HepG2 (cell line): ENCODE results near the gene TNP1. TPM values are rescaled to one million over a fixed set of nuclear protein-coding genes. Genes with fewer than 3 reads are reported as not detected.
A peak's percentile ranks its signal among the peaks of the same experiment; 100 is the strongest.

Source experiments
- ARNT2 ChIP-seq: sonication (generic); formaldehyde crosslinking; IDR thresholded peaks from 2 replicates; pipeline ENCODE4 v1.8.0; 2022; ENCODE audit warnings: mild to moderate bottlenecking, low read depth, missing genetic modification reagents, moderate library complexity
- CBX5 ChIP-seq: sonication (generic); formaldehyde crosslinking; IDR thresholded peaks from 2 replicates; pipeline ENCODE4 v1.4.0; 2020; ENCODE audit warnings: missing genetic modification reagents, borderline replicate concordance
- GFI1 ChIP-seq: sonication (generic); formaldehyde crosslinking; IDR thresholded peaks from 2 replicates; pipeline ENCODE4 v1.5.0; 2020; ENCODE audit warnings: missing genetic modification reagents, mild to moderate bottlenecking, borderline replicate concordance
- HMG20A ChIP-seq: IDR thresholded peaks from 2 replicates; pipeline ENCODE4 v1.6.1; 2016; ENCODE audit warnings: borderline replicate concordance
- HNRNPH1 ChIP-seq: fragments of 200-400 bp; formaldehyde crosslinking; optimal IDR thresholded peaks from 2 replicates; pipeline ENCODE3; 2017; ENCODE audit warnings: mild to moderate bottlenecking, low read depth, low read length
- KDM6A ChIP-seq: IDR thresholded peaks from 2 replicates; pipeline ENCODE4 v1.6.1; 2016; ENCODE audit warnings: low read depth
- MTA3 ChIP-seq: sonication (generic); formaldehyde crosslinking; IDR thresholded peaks from 2 replicates; pipeline ENCODE4 v1.4.0; 2020; ENCODE audit warnings: missing genetic modification reagents
- NR2C2 ChIP-seq: sonication (generic); formaldehyde crosslinking; IDR thresholded peaks from 2 replicates; pipeline ENCODE4 v1.4.0; 2020; ENCODE audit warnings: missing genetic modification reagents, mild to moderate bottlenecking, moderate library complexity, borderline replicate concordance
- RCOR2 ChIP-seq: IDR thresholded peaks from 2 replicates; pipeline ENCODE4 v1.6.1; 2016; ENCODE audit warnings: missing biosample characterization, missing genetic modification reagents
- SAP130 ChIP-seq: IDR thresholded peaks from 2 replicates; pipeline ENCODE4 v1.6.1; 2016; ENCODE audit warnings: low read depth
- SMAD3 ChIP-seq: sonication (generic); formaldehyde crosslinking; IDR thresholded peaks from 2 replicates; pipeline ENCODE4 v1.4.0; 2020; ENCODE audit warnings: missing genetic modification reagents
- ZNF713 ChIP-seq: sonication (generic); formaldehyde crosslinking; IDR thresholded peaks from 2 replicates; pipeline ENCODE4 v1.4.0; 2020; ENCODE audit warnings: mild to moderate bottlenecking, missing genetic modification reagents
- ZNF766 ChIP-seq: sonication (generic); formaldehyde crosslinking; IDR thresholded peaks from 2 replicates; pipeline ENCODE4 v1.5.0; 2020; ENCODE audit warnings: missing genetic modification reagents, borderline replicate concordance
- polyA plus RNA-seq, 8 experiments: library from polyadenylated mRNA; depleted of rRNA in 3 of 8; stranded (reverse) in 7 of 8; unstranded in 1 of 8; fragments of >200 nt; fragmentation: Illumina TruSeq in 4 of 8; extraction: Trizol in 4 of 8; gene quantifications; 2 replicates each; pipeline versions ENCODE4 v1.2.1 to v1.2.3, GENCODE V29; 2011 to 2016; ENCODE audit warnings: low read depth in 4 of 8, missing spikeins in 1 of 8, mixed read lengths in 1 of 8; ENCODE audit not compliant: insufficient read depth in 1 of 8
- total RNA-seq, 5 experiments: library from RNA; depleted of rRNA; stranded (reverse); fragments of >200 nt; fragmentation: Illumina TruSeq; extraction: Trizol; gene quantifications; 2 replicates each; pipeline ENCODE4 v1.2.3, GENCODE V29; 2016; ENCODE audit warnings: low read depth in 1 of 5
- TF ChIP-seq, protein P1 (sequence below), 2 experiments: sonication (generic) in 1 of 2; formaldehyde crosslinking in 1 of 2; IDR thresholded peaks; 2 replicates each; pipeline versions ENCODE4 v1.5.1 to v1.6.1; 2011 to 2020; ENCODE audit warnings: borderline replicate concordance in 1 of 2, low read depth in 1 of 2, low read length in 1 of 2, mild to moderate bottlenecking in 1 of 2, missing genetic modification reagents in 1 of 2, moderate library complexity in 1 of 2
- TF ChIP-seq, protein P2 (sequence below): sonication (generic); formaldehyde crosslinking; IDR thresholded peaks from 2 replicates; pipeline ENCODE4 v1.5.1; 2020; ENCODE audit warnings: missing genetic modification reagents, mild to moderate bottlenecking, borderline replicate concordance
- TF ChIP-seq, protein P3 (sequence below): IDR thresholded peaks from 2 replicates; pipeline ENCODE4 v1.6.1; 2016
- TF ChIP-seq, protein P4 (sequence below): sonication (generic); formaldehyde crosslinking; IDR thresholded peaks from 2 replicates; pipeline ENCODE4 v1.4.0; 2020; ENCODE audit warnings: missing genetic modification reagents, borderline replicate concordance

The TNP1 gene
- total and polyA plus RNA-seq, 2 of the 13 experiments (the other 11 are each of a cell fraction or from before 2014, with no cell fraction given) = not detected

DNA sequence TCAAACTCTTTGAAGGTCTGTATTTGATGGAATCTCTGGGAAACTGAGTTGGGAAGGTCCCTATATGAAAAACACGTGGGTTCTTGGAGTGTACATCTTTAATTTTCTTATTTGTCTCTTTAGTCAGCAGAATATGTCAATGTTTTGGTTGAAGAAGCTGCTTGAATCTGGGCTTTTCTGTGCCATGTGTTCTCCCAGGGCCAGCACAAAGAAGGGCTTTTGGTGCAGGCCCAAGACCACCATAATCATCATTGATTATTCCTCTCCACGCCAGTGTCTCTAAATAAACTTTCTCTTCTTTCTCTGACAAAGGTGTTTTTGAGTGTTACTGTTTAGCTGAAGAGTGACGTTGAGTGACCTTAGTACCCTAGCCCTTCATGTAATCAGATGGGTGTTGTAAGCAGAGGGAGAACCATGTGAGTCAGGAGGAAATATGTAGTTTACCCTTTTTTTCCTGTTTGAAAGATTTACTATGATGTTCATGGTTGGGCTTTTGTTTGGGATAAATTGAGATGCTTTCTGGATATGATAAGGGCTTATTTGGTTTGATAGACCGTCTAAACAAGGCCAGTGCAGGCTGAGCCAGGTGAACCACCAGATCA lies 11.6 kb upstream of the TNP1 start (continued):
- TF ChIP-seq, protein P1, sequence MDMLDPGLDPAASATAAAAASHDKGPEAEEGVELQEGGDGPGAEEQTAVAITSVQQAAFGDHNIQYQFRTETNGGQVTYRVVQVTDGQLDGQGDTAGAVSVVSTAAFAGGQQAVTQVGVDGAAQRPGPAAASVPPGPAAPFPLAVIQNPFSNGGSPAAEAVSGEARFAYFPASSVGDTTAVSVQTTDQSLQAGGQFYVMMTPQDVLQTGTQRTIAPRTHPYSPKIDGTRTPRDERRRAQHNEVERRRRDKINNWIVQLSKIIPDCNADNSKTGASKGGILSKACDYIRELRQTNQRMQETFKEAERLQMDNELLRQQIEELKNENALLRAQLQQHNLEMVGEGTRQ (IDR thresholded peaks at IDR 0.05; ENCODE audit: low read depth, low read length) = no peak
- TF ChIP-seq, protein P1 (CRISPR knock-in tag; IDR thresholded peaks at IDR 0.05; ENCODE audit: borderline replicate concordance) = 0 out of 2 replicates have a peak, but pooled peaks have one; percentile 47
- TF ChIP-seq MTA3 (no peak), CBX5 (CRISPR knock-in tag) (0 out of 2 replicates have a peak, but pooled peaks have one; percentile 36), GFI1 (CRISPR knock-in tag) (peak; percentile 52; the same call in 1 of the 2 replicates), HNRNPH1 (no peak), SMAD3 (peak; percentile 73; the same call in 1 of the 2 replicates), RCOR2 (peak; percentile 82), ZNF713 (no peak), KDM6A (CRISPR knock-in tag) (0 out of 2 replicates have a peak, but pooled peaks have one; percentile 67), ARNT2 (no peak), ZNF766 (CRISPR knock-in tag) (peak; percentile 50; the same call in 1 of the 2 replicates), NR2C2 (CRISPR knock-in tag) (peak; percentile 55; the same call in 1 of the 2 replicates), SAP130 (CRISPR knock-in tag) (peak; percentile 86), HMG20A (peak; percentile 88)
- TF ChIP-seq, protein P2, sequence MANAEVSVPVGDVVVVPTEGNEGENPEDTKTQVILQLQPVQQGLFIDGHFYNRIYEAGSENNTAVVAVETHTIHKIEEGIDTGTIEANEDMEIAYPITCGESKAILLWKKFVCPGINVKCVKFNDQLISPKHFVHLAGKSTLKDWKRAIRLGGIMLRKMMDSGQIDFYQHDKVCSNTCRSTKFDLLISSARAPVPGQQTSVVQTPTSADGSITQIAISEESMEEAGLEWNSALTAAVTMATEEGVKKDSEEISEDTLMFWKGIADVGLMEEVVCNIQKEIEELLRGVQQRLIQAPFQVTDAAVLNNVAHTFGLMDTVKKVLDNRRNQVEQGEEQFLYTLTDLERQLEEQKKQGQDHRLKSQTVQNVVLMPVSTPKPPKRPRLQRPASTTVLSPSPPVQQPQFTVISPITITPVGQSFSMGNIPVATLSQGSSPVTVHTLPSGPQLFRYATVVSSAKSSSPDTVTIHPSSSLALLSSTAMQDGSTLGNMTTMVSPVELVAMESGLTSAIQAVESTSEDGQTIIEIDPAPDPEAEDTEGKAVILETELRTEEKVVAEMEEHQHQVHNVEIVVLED (CRISPR knock-in tag) = peak; percentile 64; the same call in 1 of the 2 replicates
- TF ChIP-seq, protein P3, sequence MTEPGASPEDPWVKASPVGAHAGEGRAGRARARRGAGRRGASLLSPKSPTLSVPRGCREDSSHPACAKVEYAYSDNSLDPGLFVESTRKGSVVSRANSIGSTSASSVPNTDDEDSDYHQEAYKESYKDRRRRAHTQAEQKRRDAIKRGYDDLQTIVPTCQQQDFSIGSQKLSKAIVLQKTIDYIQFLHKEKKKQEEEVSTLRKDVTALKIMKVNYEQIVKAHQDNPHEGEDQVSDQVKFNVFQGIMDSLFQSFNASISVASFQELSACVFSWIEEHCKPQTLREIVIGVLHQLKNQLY (CRISPR knock-in tag) = peak; percentile 51
- TF ChIP-seq, protein P4, sequence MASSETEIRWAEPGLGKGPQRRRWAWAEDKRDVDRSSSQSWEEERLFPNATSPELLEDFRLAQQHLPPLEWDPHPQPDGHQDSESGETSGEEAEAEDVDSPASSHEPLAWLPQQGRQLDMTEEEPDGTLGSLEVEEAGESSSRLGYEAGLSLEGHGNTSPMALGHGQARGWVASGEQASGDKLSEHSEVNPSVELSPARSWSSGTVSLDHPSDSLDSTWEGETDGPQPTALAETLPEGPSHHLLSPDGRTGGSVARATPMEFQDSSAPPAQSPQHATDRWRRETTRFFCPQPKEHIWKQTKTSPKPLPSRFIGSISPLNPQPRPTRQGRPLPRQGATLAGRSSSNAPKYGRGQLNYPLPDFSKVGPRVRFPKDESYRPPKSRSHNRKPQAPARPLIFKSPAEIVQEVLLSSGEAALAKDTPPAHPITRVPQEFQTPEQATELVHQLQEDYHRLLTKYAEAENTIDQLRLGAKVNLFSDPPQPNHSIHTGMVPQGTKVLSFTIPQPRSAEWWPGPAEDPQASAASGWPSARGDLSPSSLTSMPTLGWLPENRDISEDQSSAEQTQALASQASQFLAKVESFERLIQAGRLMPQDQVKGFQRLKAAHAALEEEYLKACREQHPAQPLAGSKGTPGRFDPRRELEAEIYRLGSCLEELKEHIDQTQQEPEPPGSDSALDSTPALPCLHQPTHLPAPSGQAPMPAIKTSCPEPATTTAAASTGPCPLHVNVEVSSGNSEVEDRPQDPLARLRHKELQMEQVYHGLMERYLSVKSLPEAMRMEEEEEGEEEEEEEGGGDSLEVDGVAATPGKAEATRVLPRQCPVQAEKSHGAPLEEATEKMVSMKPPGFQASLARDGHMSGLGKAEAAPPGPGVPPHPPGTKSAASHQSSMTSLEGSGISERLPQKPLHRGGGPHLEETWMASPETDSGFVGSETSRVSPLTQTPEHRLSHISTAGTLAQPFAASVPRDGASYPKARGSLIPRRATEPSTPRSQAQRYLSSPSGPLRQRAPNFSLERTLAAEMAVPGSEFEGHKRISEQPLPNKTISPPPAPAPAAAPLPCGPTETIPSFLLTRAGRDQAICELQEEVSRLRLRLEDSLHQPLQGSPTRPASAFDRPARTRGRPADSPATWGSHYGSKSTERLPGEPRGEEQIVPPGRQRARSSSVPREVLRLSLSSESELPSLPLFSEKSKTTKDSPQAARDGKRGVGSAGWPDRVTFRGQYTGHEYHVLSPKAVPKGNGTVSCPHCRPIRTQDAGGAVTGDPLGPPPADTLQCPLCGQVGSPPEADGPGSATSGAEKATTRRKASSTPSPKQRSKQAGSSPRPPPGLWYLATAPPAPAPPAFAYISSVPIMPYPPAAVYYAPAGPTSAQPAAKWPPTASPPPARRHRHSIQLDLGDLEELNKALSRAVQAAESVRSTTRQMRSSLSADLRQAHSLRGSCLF = 0 out of 2 replicates have a peak, but pooled peaks have one; percentile 25
